Measurements from ENCODE around the gene FYN. TPM values are rescaled to one million over a fixed set of nuclear protein-coding genes. Genes with fewer than 3 reads are reported as not detected.

Gene FYN
- total RNA-seq, 4 donors from 2014 or later: 143 to 219 (median 165) TPM

DNA sequence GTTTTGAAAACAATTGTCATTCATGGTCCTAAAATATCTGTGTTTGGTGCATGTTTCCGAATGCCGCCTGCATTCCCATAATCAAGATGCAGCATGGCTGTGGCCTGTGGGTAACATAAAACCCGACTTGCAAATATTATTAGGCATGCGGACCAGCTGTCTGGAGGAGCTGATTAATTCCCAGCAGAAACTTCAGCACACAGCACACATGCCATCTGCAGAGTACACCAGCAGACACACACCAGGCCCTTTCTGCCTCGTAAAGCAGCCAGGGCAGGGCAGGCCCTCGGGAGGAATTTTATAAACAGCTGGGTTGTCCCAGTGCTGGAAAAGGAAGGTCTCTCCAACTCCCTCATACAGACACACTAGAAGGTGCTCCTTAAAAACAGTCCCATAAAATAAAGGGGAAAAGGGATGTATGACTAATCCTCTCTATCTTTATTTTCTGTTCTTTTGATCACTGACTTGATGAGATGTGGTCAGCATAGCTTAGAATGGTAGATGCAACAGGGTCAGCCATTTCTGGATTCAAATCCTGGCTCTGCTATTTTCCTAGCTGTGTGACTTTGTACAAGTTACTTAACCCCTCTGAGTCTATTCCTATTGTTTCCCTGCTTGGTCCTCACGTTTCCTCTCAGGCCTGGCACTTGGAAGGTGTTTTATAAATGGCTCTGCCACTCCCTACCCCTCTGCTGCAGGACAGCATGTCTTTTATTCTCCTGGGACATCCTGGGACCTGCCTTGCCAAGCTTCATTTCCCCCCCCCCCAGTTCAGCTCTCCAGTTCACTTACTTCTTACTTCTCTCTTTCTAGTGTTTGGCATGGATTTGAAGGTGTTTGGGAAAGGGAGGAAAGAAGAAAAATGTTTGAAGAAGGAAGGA lies 181.7 kb downstream of the FYN start:
- DNase-seq (ENCODE audit: low spot score in 2 of 2): no peak
- Histone ChIP-seq H3K36me3 (peaks cover 0 to 55% (median 18%) of the 10 kb centered on the region in 3 donors), H3K4me1 (peaks cover 0 to 21% (median 8%) of the 10 kb centered on the region in 4 donors), H3K4me3 (no peak overlapping the region), H3K9me3 (no peaks in the 10 kb centered on the region), H3K27ac (no peak overlapping the region), H3K27me3 (no peaks in the 10 kb centered on the region)
- WGBS, 2 donors: 68 to 75% methylated on average over 7 of the region's 7 CpGs
- TF ChIP-seq POLR2A (IDR thresholded peaks at IDR 0.05) (no peak), EP300 (IDR thresholded peaks at IDR 0.05) (no peak)
- TF ChIP-seq, protein P1, sequence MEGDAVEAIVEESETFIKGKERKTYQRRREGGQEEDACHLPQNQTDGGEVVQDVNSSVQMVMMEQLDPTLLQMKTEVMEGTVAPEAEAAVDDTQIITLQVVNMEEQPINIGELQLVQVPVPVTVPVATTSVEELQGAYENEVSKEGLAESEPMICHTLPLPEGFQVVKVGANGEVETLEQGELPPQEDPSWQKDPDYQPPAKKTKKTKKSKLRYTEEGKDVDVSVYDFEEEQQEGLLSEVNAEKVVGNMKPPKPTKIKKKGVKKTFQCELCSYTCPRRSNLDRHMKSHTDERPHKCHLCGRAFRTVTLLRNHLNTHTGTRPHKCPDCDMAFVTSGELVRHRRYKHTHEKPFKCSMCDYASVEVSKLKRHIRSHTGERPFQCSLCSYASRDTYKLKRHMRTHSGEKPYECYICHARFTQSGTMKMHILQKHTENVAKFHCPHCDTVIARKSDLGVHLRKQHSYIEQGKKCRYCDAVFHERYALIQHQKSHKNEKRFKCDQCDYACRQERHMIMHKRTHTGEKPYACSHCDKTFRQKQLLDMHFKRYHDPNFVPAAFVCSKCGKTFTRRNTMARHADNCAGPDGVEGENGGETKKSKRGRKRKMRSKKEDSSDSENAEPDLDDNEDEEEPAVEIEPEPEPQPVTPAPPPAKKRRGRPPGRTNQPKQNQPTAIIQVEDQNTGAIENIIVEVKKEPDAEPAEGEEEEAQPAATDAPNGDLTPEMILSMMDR (IDR thresholded peaks at IDR 0.05): no peak

DNA sequence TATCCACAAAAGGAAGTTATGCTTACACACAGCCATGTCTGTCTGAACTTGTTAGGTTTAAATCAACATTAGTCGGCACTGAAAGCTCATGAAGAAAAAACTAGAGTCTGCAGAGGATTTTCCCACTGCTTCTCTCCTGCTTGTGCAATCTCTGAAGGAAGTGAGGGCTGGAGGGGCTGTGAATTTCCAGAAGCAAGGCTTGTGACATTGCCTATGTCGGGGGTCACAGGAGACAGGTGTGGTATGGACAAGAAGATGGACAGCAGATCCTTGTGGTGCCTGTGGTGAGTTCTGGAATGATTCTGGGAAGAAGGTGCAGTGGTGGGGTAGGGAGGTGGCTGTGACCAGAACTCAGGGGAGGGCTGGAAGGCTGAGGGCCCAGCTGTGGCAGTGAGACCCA lies 183.3 kb downstream of the FYN start:
- 71 to 73% methylated on average over 2 of the region's 2 CpGs for WGBS, 2 donors

DNA sequence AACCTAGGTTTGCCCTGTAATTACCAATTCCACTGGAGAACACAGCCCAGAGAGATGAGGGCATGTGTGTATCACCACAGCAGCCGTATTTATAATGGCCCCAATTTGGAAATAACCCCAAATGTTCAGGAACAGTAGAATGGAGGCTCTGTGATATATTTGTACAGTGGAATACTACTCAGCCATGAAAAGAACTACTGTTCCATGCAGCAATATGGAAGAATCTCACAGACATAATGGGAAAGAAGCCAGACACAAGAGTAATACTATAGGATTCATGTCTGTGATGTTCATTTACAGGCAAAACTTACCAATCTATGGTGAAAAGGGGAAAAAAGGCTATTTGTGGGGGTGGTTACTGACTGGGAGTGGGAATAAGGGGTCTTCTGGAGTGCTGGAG lies 183.8 kb downstream of the FYN start:
- H3K9me3 ChIP-seq: no peaks in the 10 kb centered on the region
- WGBS, 2 donors: 95 to 100% methylated on average over 1 of the region's 1 CpG

More for the DNA sequence above, 183.3 kb downstream of the FYN start:
- Histone ChIP-seq H3K27me3 (no peaks in the 10 kb centered on the region), H3K9me3 (no peaks in the 10 kb centered on the region), H3K4me3 (no peak overlapping the region), H3K36me3 (peaks cover 0 to 55% (median 18%) of the 10 kb centered on the region in 3 donors), H3K4me1 (peaks cover 0 to 28% (median 11%) of the 10 kb centered on the region in 4 donors), H3K27ac (no peak overlapping the region)
- TF ChIP-seq EP300 (IDR thresholded peaks at IDR 0.05): no peak
- TF ChIP-seq, protein P1 (IDR thresholded peaks at IDR 0.05): no peak
- no peak for TF ChIP-seq POLR2A (IDR thresholded peaks at IDR 0.05)
- no peak for DNase-seq (ENCODE audit: low spot score in 2 of 2)

DNA sequence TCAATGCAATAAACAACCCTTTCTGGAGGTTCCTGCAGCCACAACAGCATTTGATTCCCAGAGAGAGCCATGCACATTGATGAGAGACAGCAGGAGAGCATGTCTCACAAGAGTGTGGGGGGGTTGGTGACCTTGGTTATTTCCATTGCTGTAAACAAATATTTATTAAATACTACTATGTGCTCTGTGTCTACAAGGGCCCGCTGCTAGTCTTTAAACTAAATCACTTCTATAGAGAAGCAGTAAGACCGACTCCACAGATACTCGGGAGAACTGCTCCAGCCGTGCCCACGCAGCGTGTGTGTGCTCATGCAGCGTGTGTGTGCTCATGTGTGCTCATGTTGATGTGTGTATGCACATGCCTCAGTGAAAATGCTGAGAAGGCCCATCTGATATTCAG lies 184.9 kb downstream of the FYN start:
- Histone ChIP-seq H3K4me3 (no peak overlapping the region), H3K27me3 (no peaks in the 10 kb centered on the region), H3K9me3 (no peaks in the 10 kb centered on the region), H3K36me3 (peaks cover 0 to 42% (median 7%) of the 10 kb centered on the region in 3 donors), H3K4me1 (peaks cover 0 to 41% (median 21%) of the 10 kb centered on the region in 4 donors), H3K27ac (no peak overlapping the region)
- no peak for DNase-seq (ENCODE audit: low spot score in 2 of 2)
- no peak for TF ChIP-seq EP300 (IDR thresholded peaks at IDR 0.05)
- TF ChIP-seq, protein P1 (IDR thresholded peaks at IDR 0.05): no peak
- TF ChIP-seq POLR2A (IDR thresholded peaks at IDR 0.05): no peak
- 91 to 94% methylated on average over 7 of the region's 7 CpGs for WGBS, 2 donors

More for the DNA sequence above, 183.8 kb downstream of the FYN start:
- H3K4me1 ChIP-seq: peaks cover 0 to 34% (median 17%) of the 10 kb centered on the region in 4 donors
- H3K4me3 ChIP-seq: no peak overlapping the region
- peaks cover 0 to 53% (median 17%) of the 10 kb centered on the region in 3 donors for H3K36me3 ChIP-seq
- no peaks in the 10 kb centered on the region for H3K27me3 ChIP-seq
- DNase-seq (ENCODE audit: low spot score in 2 of 2): no peak
- H3K27ac ChIP-seq: no peak overlapping the region
- no peak for TF ChIP-seq EP300 (IDR thresholded peaks at IDR 0.05)
- TF ChIP-seq, protein P1 (IDR thresholded peaks at IDR 0.05): no peak
- no peak for TF ChIP-seq POLR2A (IDR thresholded peaks at IDR 0.05)

DNA sequence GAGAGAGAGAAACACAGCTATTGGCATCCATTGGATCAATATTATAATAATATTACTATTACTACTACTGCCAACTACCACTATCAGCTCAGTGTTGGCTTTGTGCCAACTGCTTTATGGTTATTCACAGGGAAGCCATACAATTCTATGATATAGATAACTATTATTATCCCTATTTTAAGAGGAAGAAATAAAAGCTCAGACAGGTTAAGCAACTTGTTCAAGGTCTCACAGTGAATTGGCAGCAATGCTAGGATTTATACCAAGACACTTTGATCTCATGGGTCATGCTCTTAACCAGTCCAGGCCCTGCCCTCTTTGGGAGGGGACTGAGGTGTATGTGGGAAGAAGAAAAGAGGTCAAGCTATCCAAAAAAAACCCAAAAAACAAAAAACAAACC lies 185.6 kb downstream of the FYN start:
- Histone ChIP-seq H3K36me3 (peaks cover 0 to 36% (median 5%) of the 10 kb centered on the region in 3 donors), H3K27ac (peak overlapping the region in 1 of 4 donors; percentile 65), H3K9me3 (no peaks in the 10 kb centered on the region), H3K4me3 (no peak overlapping the region), H3K27me3 (no peaks in the 10 kb centered on the region), H3K4me1 (peaks cover 0 to 41% (median 21%) of the 10 kb centered on the region in 4 donors)
- TF ChIP-seq EP300 (IDR thresholded peaks at IDR 0.05): no peak
- TF ChIP-seq POLR2A (IDR thresholded peaks at IDR 0.05): no peak
- TF ChIP-seq, protein P1 (IDR thresholded peaks at IDR 0.05): no peak
- DNase-seq (ENCODE audit: low spot score in 2 of 2): no peak

Measured in tibial nerve (tissue), 4 donors.